ENCODE results near the gene SCN4B. TPM values are rescaled to one million over a fixed set of nuclear protein-coding genes. Genes with fewer than 3 reads are reported as not detected.
"Not testable (repeated sequence)": the region's sequence is repeated elsewhere in the genome, so short reads cannot be mapped to it uniquely, and the experiment has no call there.

Gene SCN4B
- total RNA-seq, 2 experiments from 2014 or later = not detected

- CTCF ChIA-PET = interaction anchor here (0.6 to 2.3 kb wide), 54 partner anchors 9 to 391 kb away, joined by 3 to 31 read pairs (median 5); partner anchors contain the start of genes ATP5MG, CD3D, CD3E and JAML
- TF ChIP-seq, protein P1, sequence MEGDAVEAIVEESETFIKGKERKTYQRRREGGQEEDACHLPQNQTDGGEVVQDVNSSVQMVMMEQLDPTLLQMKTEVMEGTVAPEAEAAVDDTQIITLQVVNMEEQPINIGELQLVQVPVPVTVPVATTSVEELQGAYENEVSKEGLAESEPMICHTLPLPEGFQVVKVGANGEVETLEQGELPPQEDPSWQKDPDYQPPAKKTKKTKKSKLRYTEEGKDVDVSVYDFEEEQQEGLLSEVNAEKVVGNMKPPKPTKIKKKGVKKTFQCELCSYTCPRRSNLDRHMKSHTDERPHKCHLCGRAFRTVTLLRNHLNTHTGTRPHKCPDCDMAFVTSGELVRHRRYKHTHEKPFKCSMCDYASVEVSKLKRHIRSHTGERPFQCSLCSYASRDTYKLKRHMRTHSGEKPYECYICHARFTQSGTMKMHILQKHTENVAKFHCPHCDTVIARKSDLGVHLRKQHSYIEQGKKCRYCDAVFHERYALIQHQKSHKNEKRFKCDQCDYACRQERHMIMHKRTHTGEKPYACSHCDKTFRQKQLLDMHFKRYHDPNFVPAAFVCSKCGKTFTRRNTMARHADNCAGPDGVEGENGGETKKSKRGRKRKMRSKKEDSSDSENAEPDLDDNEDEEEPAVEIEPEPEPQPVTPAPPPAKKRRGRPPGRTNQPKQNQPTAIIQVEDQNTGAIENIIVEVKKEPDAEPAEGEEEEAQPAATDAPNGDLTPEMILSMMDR (IDR thresholded peaks at IDR 0.05) = peak; percentile 92
- peaks cover 60% of the 10 kb centered on the region for H3K36me3 ChIP-seq (ENCODE audit: insufficient read depth, low read length)
- H3K27me3 Mint-ChIP-seq = no peaks in the 10 kb centered on the region
- no peaks in the 10 kb centered on the region for H3K27me3 ChIP-seq (ENCODE audit: control insufficient read depth in 1 of 2, insufficient read depth in 2 of 2, low read length in 2 of 2)
- H3K36me3 Mint-ChIP-seq (ENCODE audit: low read depth) = peaks cover 62% of the 10 kb centered on the region
- DNase-seq = peak; percentile 73 to 90 (median 80)
- peaks cover 11% of the 10 kb centered on the region for H3K4me1 Mint-ChIP-seq (ENCODE audit: low read depth)
- H3K4me3 ChIP-seq (ENCODE audit: low read length) = no peak overlapping the region
- no peaks in the 10 kb centered on the region for H3K9me3 Mint-ChIP-seq
- intact Hi-C loops (cut with DNase I, micrococcal nuclease) = loop anchor here (1.0 to 5.0 kb wide), 4 partner anchors 93 to 290 kb away; no protein-coding TSS in a partner anchor
- H3K4me3 Mint-ChIP-seq = no peak overlapping the region
- peak overlapping the region; percentile 52 for H3K27ac Mint-ChIP-seq
- peak; percentile 38 for ATAC-seq (ENCODE audit: poor library complexity)
- POLR2A ChIA-PET = interaction anchor here (0.6 to 2.2 kb wide), 19 partner anchors 10 to 316 kb away, joined by 3 to 13 read pairs (median 4); partner anchors contain the start of genes CD3E, CD3G, JAML and MPZL3
- peak overlapping the region; percentile 3 for H3K27ac ChIP-seq (ENCODE audit: low read depth in 1 of 2, low read length in 2 of 2)
- H3K4me1 ChIP-seq (ENCODE audit: insufficient read depth, low read length) = peaks cover 43% of the 10 kb centered on the region
- no peaks in the 10 kb centered on the region for H3K9me3 ChIP-seq (ENCODE audit: control insufficient read depth in 1 of 2, insufficient read depth in 1 of 2, low read length in 2 of 2)
Measured at GRCh38 chr11:118198370-118198769, 45.7 kb upstream of the SCN4B start.

DNA sequence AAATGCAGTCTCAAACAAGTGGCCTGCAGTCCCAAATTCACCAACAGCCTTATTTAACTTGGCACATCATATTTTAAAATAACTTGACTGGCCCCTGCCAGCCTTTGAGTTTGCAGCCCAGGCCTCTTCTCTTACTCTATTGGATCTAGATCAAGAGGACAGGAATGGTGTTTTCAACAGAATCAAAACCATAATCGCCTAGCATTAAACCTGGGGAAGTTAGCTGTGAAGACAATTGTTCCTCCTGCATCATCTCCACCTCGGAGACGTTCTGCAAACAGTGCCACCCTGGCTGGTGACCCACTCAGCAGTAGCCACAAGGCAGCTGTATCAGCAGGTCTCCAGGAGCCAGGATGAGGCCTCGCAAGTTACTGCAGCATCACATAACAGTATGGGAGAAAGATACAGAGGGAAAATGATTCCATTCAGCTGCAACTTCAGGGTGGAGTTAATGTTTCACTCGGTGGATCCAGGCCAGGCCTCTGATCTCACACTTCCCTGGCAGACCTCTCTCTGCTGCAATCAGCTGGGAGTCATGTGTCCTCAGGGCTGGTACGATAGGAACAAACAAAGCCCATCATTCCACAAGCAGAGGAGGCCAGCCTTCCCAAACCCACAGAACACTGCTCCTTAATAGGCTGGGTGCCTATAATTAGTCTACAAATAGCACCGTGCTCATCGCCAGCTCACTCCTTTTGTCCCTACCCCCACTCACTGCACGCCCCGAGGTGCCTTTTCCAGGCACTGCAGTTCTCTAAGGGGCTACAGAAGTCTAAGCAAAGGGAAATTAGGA is 42.4 kb upstream of the SCN4B start:
- POLR2A ChIA-PET = no interaction called here
- CTCF ChIA-PET = interaction anchor here (1.2 kb wide), 1 partner anchor 97 kb away, joined by 3 read pairs; no protein-coding TSS in a partner anchor
- DNase-seq = no peak

GRCh38 chr11:118193910-118194566 is 41.4 kb upstream of the SCN4B start:
- Histone ChIP-seq H3K4me3 (ENCODE audit: low read length) (no peak overlapping the region), H3K27ac (ENCODE audit: low read depth in 1 of 2, low read length in 2 of 2) (no peak overlapping the region), H3K9me3 (ENCODE audit: control insufficient read depth in 1 of 2, insufficient read depth in 1 of 2, low read length in 2 of 2) (peaks cover 0 to 5% of the 10 kb centered on the region in 2 experiments), H3K36me3 (ENCODE audit: insufficient read depth, low read length) (peaks cover 55% of the 10 kb centered on the region), H3K27me3 (ENCODE audit: control insufficient read depth in 1 of 2, insufficient read depth in 2 of 2, low read length in 2 of 2) (peaks cover 0 to 2% of the 10 kb centered on the region in 2 experiments), H3K4me1 (ENCODE audit: insufficient read depth, low read length) (peaks cover 10% of the 10 kb centered on the region)
- Mint-ChIP-seq H3K4me1 (ENCODE audit: low read depth) (peaks cover 11% of the 10 kb centered on the region), H3K9me3 (peaks cover 3% of the 10 kb centered on the region), H3K27me3 (no peaks in the 10 kb centered on the region), H3K36me3 (ENCODE audit: low read depth) (peaks cover 82% of the 10 kb centered on the region), H3K27ac (no peak overlapping the region), H3K4me3 (no peak overlapping the region)
- ATAC-seq (ENCODE audit: poor library complexity) (no peak), DNase-seq (no peak)
- intact Hi-C loops (cut with DNase I, micrococcal nuclease) = no loop called here
- POLR2A ChIA-PET = no interaction called here
- TF ChIP-seq, protein P1 (IDR thresholded peaks at IDR 0.05) = no peak
- CTCF ChIA-PET = no interaction called here

More for the DNA sequence above, 42.4 kb upstream of the SCN4B start:
- Histone ChIP-seq H3K4me3 (ENCODE audit: low read length) (no peak overlapping the region), H3K4me1 (ENCODE audit: insufficient read depth, low read length) (peaks cover 10% of the 10 kb centered on the region), H3K27me3 (ENCODE audit: control insufficient read depth in 1 of 2, insufficient read depth in 2 of 2, low read length in 2 of 2) (peaks cover 0 to 2% of the 10 kb centered on the region in 2 experiments), H3K27ac (ENCODE audit: low read depth in 1 of 2, low read length in 2 of 2) (no peak overlapping the region), H3K36me3 (ENCODE audit: insufficient read depth, low read length) (peaks cover 55% of the 10 kb centered on the region), H3K9me3 (ENCODE audit: control insufficient read depth in 1 of 2, insufficient read depth in 1 of 2, low read length in 2 of 2) (peaks cover 0 to 5% of the 10 kb centered on the region in 2 experiments)
- Mint-ChIP-seq H3K9me3 (peaks cover 3% of the 10 kb centered on the region), H3K27ac (no peak overlapping the region), H3K4me3 (no peak overlapping the region), H3K36me3 (ENCODE audit: low read depth) (peaks cover 89% of the 10 kb centered on the region), H3K4me1 (ENCODE audit: low read depth) (peaks cover 11% of the 10 kb centered on the region), H3K27me3 (no peaks in the 10 kb centered on the region)
- intact Hi-C loops (cut with DNase I, micrococcal nuclease) = loop anchor here in 1 of 2 experiments (5.0 kb wide), 1 partner anchor 292 kb away; no protein-coding TSS in a partner anchor
- TF ChIP-seq, protein P1 (IDR thresholded peaks at IDR 0.05) = no peak
- no peak for ATAC-seq (ENCODE audit: poor library complexity)

DNA sequence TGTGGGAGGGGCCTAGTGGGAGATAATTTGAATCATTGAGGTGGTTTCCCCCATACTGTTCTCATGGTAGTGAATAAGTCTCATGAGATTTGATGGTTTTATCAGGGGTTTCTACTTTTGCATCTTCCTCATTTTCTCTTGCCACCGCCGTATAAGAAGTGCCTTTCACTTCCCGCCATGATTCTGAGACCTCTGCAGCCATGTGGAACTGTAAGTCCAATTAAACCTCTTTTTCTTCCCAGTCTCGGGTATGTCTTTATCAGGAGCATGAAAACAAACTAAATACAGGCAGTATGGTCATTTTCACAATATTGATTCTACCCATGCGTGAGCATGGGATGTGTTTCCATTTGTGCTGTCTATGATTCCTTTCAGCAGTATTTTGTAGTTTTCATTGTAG is 40.2 kb upstream of the SCN4B start:
- H3K27ac Mint-ChIP-seq; intact Hi-C loops (cut with DNase I, micrococcal nuclease); ATAC-seq (ENCODE audit: poor library complexity); H3K4me3 Mint-ChIP-seq; H3K27me3 ChIP-seq (ENCODE audit: control insufficient read depth in 1 of 2, insufficient read depth in 2 of 2, low read length in 2 of 2); DNase-seq; POLR2A ChIA-PET; H3K4me1 Mint-ChIP-seq (ENCODE audit: low read depth); H3K9me3 Mint-ChIP-seq; H3K27ac ChIP-seq (ENCODE audit: low read depth in 1 of 2, low read length in 2 of 2); H3K4me3 ChIP-seq (ENCODE audit: low read length); CTCF ChIA-PET; H3K4me1 ChIP-seq (ENCODE audit: insufficient read depth, low read length); H3K27me3 Mint-ChIP-seq; H3K9me3 ChIP-seq (ENCODE audit: control insufficient read depth in 1 of 2, insufficient read depth in 1 of 2, low read length in 2 of 2): not testable (repeated sequence)
- H3K36me3 Mint-ChIP-seq (ENCODE audit: low read depth) = peaks cover 69% of the 10 kb centered on the region
- peaks cover 50% of the 10 kb centered on the region for H3K36me3 ChIP-seq (ENCODE audit: insufficient read depth, low read length)
